GM18508 (cell line): ENCODE measurements around the gene ERBIN.

Experiments
- ATAC-seq: cut with Tn5 transposase; IDR thresholded peaks from one replicate; pipeline ENCODE4 v1.9.1; 2021; ENCODE audit warnings: moderate number of reproducible peaks; ENCODE audit not compliant: insufficient read depth, unreplicated experiment

Gene ERBIN

GRCh38 chr5:66080664-66081063 lies 154.3 kb downstream of the ERBIN start:
- no peak for ATAC-seq

- no peak for ATAC-seq
Observed at GRCh38 chr5:66089384-66089783, 163.0 kb downstream of the ERBIN start.

- ATAC-seq, result no peak
Observed at GRCh38 chr5:66100851-66101250, 174.5 kb downstream of the ERBIN start.

- ATAC-seq, result no peak
Observed at GRCh38 chr5:66113160-66113559, 186.8 kb downstream of the ERBIN start.

- ATAC-seq, result no peak
Observed at GRCh38 chr5:66118304-66118703, 191.9 kb downstream of the ERBIN start.

- no peak for ATAC-seq
Observed at GRCh38 chr5:66122379-66123034, 196.1 kb downstream of the ERBIN start.

GRCh38 chr5:66129144-66129543 lies 202.8 kb downstream of the ERBIN start:
- ATAC-seq, result no peak

GRCh38 chr5:66130493-66130892 lies 204.1 kb downstream of the ERBIN start:
- ATAC-seq, result no peak
